BE2C (cell line): ENCODE measurements around the gene ICE2.

Experiments
- DNase-seq: peaks from one replicate; pipeline ENCODE4 v3.0.0-alpha.2; 2020
- H3K27me3 ChIP-seq: fragments of 250-450 bp; sonication (Bioruptor Pico); 2 replicates; pipeline ENCODE4 v1.5.1; 2020; ENCODE audit warnings: mild to moderate bottlenecking
- H3K36me3 ChIP-seq: fragments of 250-450 bp; sonication (Bioruptor Pico); 2 replicates; pipeline ENCODE4 v1.5.1; 2020; ENCODE audit warnings: mild to moderate bottlenecking
- H3K4me1 ChIP-seq: fragments of 250-450 bp; sonication (Bioruptor Pico); 2 replicates; pipeline ENCODE4 v1.5.1; 2020
- H3K4me3 ChIP-seq: 2 replicates; pipeline ENCODE4 v1.5.1; 2011; ENCODE audit warnings: low read depth, low read length
- H3K9me3 ChIP-seq: fragments of 250-450 bp; sonication (Bioruptor Pico); 2 replicates; pipeline ENCODE4 v1.5.1; 2020
- TF ChIP-seq, protein P1 (sequence below): IDR thresholded peaks from 2 replicates; pipeline ENCODE4 v1.5.1; 2012; ENCODE audit warnings: mild to moderate bottlenecking, low read depth, low read length

ICE2 gene

GRCh38 chr15:60477916-60478565 is 901 bp downstream of the ICE2 start:
- no peaks in the 10 kb centered on the region for H3K9me3 ChIP-seq

GRCh38 chr15:60477164-60477563 is 1.8 kb downstream of the ICE2 start:
- H3K4me3 ChIP-seq: peak overlapping the region; percentile 98

More at GRCh38 chr15:60477916-60478565, 901 bp downstream of the ICE2 start:
- peaks cover 5% of the 10 kb centered on the region; the same call in 1 of the 2 replicates for H3K4me1 ChIP-seq
- no peaks in the 10 kb centered on the region for H3K27me3 ChIP-seq
- DNase-seq: no peak
- H3K36me3 ChIP-seq: peaks cover 7% of the 10 kb centered on the region
- TF ChIP-seq, protein P1, sequence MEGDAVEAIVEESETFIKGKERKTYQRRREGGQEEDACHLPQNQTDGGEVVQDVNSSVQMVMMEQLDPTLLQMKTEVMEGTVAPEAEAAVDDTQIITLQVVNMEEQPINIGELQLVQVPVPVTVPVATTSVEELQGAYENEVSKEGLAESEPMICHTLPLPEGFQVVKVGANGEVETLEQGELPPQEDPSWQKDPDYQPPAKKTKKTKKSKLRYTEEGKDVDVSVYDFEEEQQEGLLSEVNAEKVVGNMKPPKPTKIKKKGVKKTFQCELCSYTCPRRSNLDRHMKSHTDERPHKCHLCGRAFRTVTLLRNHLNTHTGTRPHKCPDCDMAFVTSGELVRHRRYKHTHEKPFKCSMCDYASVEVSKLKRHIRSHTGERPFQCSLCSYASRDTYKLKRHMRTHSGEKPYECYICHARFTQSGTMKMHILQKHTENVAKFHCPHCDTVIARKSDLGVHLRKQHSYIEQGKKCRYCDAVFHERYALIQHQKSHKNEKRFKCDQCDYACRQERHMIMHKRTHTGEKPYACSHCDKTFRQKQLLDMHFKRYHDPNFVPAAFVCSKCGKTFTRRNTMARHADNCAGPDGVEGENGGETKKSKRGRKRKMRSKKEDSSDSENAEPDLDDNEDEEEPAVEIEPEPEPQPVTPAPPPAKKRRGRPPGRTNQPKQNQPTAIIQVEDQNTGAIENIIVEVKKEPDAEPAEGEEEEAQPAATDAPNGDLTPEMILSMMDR: no peak
- peak overlapping the region; percentile 98 for H3K4me3 ChIP-seq

DNA sequence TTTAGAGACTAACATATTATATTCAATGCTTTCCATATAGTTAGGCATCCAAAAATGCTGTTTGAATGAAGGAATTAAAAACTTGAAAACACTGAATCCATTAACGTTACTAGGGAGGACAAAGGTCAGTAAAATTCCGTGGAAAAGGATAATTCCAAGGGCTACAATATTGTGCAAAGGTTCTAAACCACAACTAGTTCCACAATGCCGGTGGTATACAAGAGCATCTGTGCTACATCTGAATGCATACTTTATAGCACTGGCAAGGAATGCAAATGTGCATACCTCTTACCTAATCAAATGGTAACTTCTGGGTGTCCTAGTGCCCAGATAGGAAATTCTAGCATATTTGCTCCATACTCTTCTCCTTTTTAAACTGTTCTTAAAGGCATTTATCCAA is 2.2 kb downstream of the ICE2 start:
- no peak for DNase-seq
- Histone ChIP-seq H3K27me3 (no peaks in the 10 kb centered on the region), H3K4me1 (peaks cover 5% of the 10 kb centered on the region; the same call in 1 of the 2 replicates), H3K36me3 (peaks cover 14% of the 10 kb centered on the region), H3K9me3 (no peaks in the 10 kb centered on the region), H3K4me3 (no peak overlapping the region)
- TF ChIP-seq, protein P1: no peak

More at GRCh38 chr15:60477164-60477563, 1.8 kb downstream of the ICE2 start:
- TF ChIP-seq, protein P1: no peak
- Histone ChIP-seq H3K9me3 (no peaks in the 10 kb centered on the region), H3K4me1 (peaks cover 5% of the 10 kb centered on the region; the same call in 1 of the 2 replicates), H3K27me3 (no peaks in the 10 kb centered on the region), H3K36me3 (peaks cover 14% of the 10 kb centered on the region)
- no peak for DNase-seq

DNA sequence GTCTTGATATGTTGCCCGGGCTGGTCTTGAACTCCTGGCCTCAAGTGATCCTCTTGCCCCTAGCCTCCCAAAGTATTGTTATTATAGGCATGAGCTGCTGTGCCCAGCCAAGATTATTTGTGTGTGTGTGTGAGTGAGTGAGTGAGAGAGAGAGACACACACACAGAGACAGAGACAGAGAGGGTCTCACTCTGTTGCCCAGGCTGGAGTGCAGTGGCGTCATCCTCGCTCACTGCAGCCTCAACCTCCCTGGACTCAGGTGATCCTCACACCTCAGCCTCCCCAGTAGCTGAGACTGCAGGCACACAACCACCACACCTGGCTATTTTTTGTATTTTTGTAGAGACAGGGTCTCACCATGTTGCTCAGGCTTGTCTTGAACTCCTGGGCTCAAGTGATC is 5.8 kb downstream of the ICE2 start:
- DNase-seq: no peak
- H3K36me3 ChIP-seq: peaks cover 25% of the 10 kb centered on the region

GRCh38 chr15:60471314-60471713 is 7.6 kb downstream of the ICE2 start:
- peaks cover 37% of the 10 kb centered on the region for H3K36me3 ChIP-seq
- peak overlapping the region; percentile 4; the same call in 1 of the 2 replicates for H3K4me3 ChIP-seq
- TF ChIP-seq, protein P1: no peak
- H3K4me1 ChIP-seq: peaks cover 16% of the 10 kb centered on the region
- H3K9me3 ChIP-seq: no peaks in the 10 kb centered on the region
- no peaks in the 10 kb centered on the region for H3K27me3 ChIP-seq
- DNase-seq: peak; percentile 36

More for the DNA sequence above, 5.8 kb downstream of the ICE2 start:
- H3K27me3 ChIP-seq: no peaks in the 10 kb centered on the region
- TF ChIP-seq, protein P1: no peak
- no peaks in the 10 kb centered on the region for H3K9me3 ChIP-seq
- H3K4me1 ChIP-seq: peaks cover 22% of the 10 kb centered on the region
- no peak overlapping the region for H3K4me3 ChIP-seq

- H3K4me3 ChIP-seq: no peak overlapping the region
- H3K9me3 ChIP-seq: no peaks in the 10 kb centered on the region
- no peak for DNase-seq
- TF ChIP-seq, protein P1: no peak
- H3K27me3 ChIP-seq: no peaks in the 10 kb centered on the region
- peaks cover 39% of the 10 kb centered on the region for H3K36me3 ChIP-seq
- H3K4me1 ChIP-seq: peaks cover 16% of the 10 kb centered on the region
These were observed 8.9 kb downstream of the ICE2 start for GRCh38 chr15:60469893-60470641.
